Ishikawa (cell line): ENCODE data around the gene TMEM205.
A peak's percentile ranks its signal among the peaks of the same experiment; 100 is the strongest.

Experiments
- CEBPB ChIP-seq: IDR thresholded peaks from 2 replicates; pipeline ENCODE4 v1.6.1; 2012
- CREB1 ChIP-seq: IDR thresholded peaks from 2 replicates; pipeline ENCODE4 v1.6.1; 2012; ENCODE audit warnings: low read depth
- EGR1 ChIP-seq: IDR thresholded peaks from 2 replicates; pipeline ENCODE4 v1.6.1; 2012
- EP300 ChIP-seq: IDR thresholded peaks from 2 replicates; pipeline ENCODE4 v1.6.1; 2012; ENCODE audit warnings: borderline replicate concordance
- FOXM1 ChIP-seq: IDR thresholded peaks from 2 replicates; pipeline ENCODE4 v1.6.1; 2012; ENCODE audit warnings: low read depth, borderline replicate concordance
- MAX ChIP-seq: IDR thresholded peaks from 2 replicates; pipeline ENCODE4 v1.6.1; 2012
- NFIC ChIP-seq: IDR thresholded peaks from 2 replicates; pipeline ENCODE4 v1.6.1; 2012
- RAD21 ChIP-seq: IDR thresholded peaks from 2 replicates; pipeline ENCODE4 v1.6.1; 2012; ENCODE audit warnings: low read depth
- REST ChIP-seq: IDR thresholded peaks from 2 replicates; pipeline ENCODE4 v1.6.1; 2012; ENCODE audit warnings: low read depth, mild to moderate bottlenecking
- TAF1 ChIP-seq: IDR thresholded peaks from 2 replicates; pipeline ENCODE4 v1.6.1; 2012; ENCODE audit warnings: low read depth, mild to moderate bottlenecking
- TCF12 ChIP-seq: IDR thresholded peaks from 2 replicates; pipeline ENCODE4 v1.6.1; 2012; ENCODE audit warnings: low read depth
- TEAD4 ChIP-seq: IDR thresholded peaks from 2 replicates; pipeline ENCODE4 v1.6.1; 2012
- USF1 ChIP-seq: IDR thresholded peaks from 2 replicates; pipeline ENCODE4 v1.6.1; 2012
- YY1 ChIP-seq: IDR thresholded peaks from 2 replicates; pipeline ENCODE4 v1.6.1; 2012; ENCODE audit warnings: low read depth
- ZBTB7A ChIP-seq: IDR thresholded peaks from 2 replicates; pipeline ENCODE4 v1.6.1; 2012; ENCODE audit warnings: low read depth

Gene TMEM205

GRCh38 chr19:11347546-11348039 is 1.5 kb upstream of the TMEM205 start:
- TF ChIP-seq TAF1 = no peak
- no peak for TF ChIP-seq CEBPB
- no peak for TF ChIP-seq REST
- no peak for TF ChIP-seq FOXM1
- TF ChIP-seq EGR1 = no peak
- no peak for TF ChIP-seq RAD21
- TF ChIP-seq EP300 = no peak
- no peak for TF ChIP-seq MAX

GRCh38 chr19:11345122-11345803 is 805 bp downstream of the TMEM205 start:
- TF ChIP-seq NFIC = peak; percentile 56; the same call in 1 of the 2 replicates
- no peak for TF ChIP-seq EP300
- TF ChIP-seq USF1 = no peak
- TF ChIP-seq TEAD4 = 0 out of 2 replicates have a peak, but pooled peaks have one; percentile 22

GRCh38 chr19:11342429-11342828 is 3.6 kb downstream of the TMEM205 start:
- TF ChIP-seq YY1 = no peak
- TF ChIP-seq NFIC = no peak
- no peak for TF ChIP-seq CEBPB
- no peak for TF ChIP-seq ZBTB7A
- TF ChIP-seq RAD21 = no peak
- no peak for TF ChIP-seq MAX

GRCh38 chr19:11339254-11340098 is 6.6 kb downstream of the TMEM205 start, which contains the start of gene RAB3D:
Gene RAB3D, minus strand, starts transcription at chr19:11339657. Its CDS starts 2,258 bp downstream, at chr19:11337399.
- no peak for TF ChIP-seq RAD21
- no peak for TF ChIP-seq YY1
- peak; percentile 41; the same call in 1 of the 2 replicates for TF ChIP-seq TAF1
- no peak for TF ChIP-seq CREB1
- TF ChIP-seq ZBTB7A = peak; percentile 92; the same call in 1 of the 2 replicates
- TF ChIP-seq TCF12 = 0 out of 2 replicates have a peak, but pooled peaks have one; percentile 36
- no peak for TF ChIP-seq MAX
- no peak for TF ChIP-seq EP300
- no peak for TF ChIP-seq USF1
- TF ChIP-seq TEAD4 = no peak

- TF ChIP-seq TCF12 (no peak), TAF1 (no peak), EGR1 (no peak), CREB1 (no peak), EP300 (no peak), CEBPB (no peak), FOXM1 (no peak), USF1 (no peak), NFIC (no peak), ZBTB7A (no peak), MAX (no peak), TEAD4 (no peak), RAD21 (no peak), YY1 (no peak), REST (no peak)
Observed at GRCh38 chr19:11338569-11339253, 7.4 kb downstream of the TMEM205 start.
